SH-SY5Y (cell line): Measurements from ENCODE around the gene KAT8.

Experiments used
- GATA2 ChIP-seq: IDR thresholded peaks from 2 replicates; pipeline ENCODE4 v1.6.1; 2011; ENCODE audit warnings: mild to moderate bottlenecking, low read depth, low read length
- GATA3 ChIP-seq: IDR thresholded peaks from 2 replicates; pipeline ENCODE4 v1.6.1; 2011; ENCODE audit warnings: low read depth, mild to moderate bottlenecking, low read length, moderate library complexity

DNA sequence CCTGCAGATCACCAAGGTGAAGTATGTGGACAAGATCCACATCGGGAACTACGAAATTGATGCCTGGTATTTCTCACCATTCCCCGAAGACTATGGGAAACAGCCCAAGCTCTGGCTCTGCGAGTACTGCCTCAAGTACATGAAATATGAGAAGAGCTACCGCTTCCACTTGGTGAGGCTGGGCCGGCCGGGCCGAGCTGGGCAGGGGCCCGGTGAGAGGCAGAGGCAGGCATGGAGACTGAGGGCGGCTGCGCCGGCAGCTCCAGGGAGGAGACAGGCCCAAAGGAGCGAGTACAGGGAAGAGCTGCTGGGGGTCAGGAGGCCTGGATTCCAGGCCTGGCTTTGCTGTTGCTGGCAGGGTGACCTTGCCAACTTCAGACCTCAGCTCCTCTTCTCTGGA lies 9.7 kb downstream of the KAT8 start:
- no peak for TF ChIP-seq GATA2
- TF ChIP-seq GATA3 = no peak
